ENCODE data around the gene MLLT11. TPM values are rescaled to one million over a fixed set of nuclear protein-coding genes. Genes with fewer than 3 reads are reported as not detected.
A peak's percentile ranks its signal among the peaks of the same experiment; 100 is the strongest.

The MLLT11 gene
- total RNA-seq, 2 experiments from 2014 or later = 4.2 to 4.8 TPM

- TF ChIP-seq CTCF (IDR thresholded peaks at IDR 0.05) = peak; percentile 82
- Mint-ChIP-seq H3K27ac (peak overlapping the region; percentile 3), H3K36me3 (ENCODE audit: low read depth) (peaks cover 11% of the 10 kb centered on the region), H3K27me3 (no peaks in the 10 kb centered on the region), H3K9me3 (no peaks in the 10 kb centered on the region), H3K4me3 (peak overlapping the region; percentile 31), H3K4me1 (ENCODE audit: low read depth) (peaks cover 4% of the 10 kb centered on the region)
- ChIA-PET CTCF (interaction anchor here (0.7 to 3.6 kb wide), 39 partner anchors 12 to 361 kb away, joined by 3 to 56 read pairs (median 5); partner anchors contain the start of genes BNIPL, C1orf56, CDC42SE1 and MINDY1), POLR2A (interaction anchor here (0.5 to 1.0 kb wide), 6 partner anchors 34 to 204 kb away, joined by 3 to 5 read pairs (median 3); no protein-coding TSS in a partner anchor)
- DNase-seq (peak; percentile 94), ATAC-seq (peak; percentile 99)
- intact Hi-C loops (cut with micrococcal nuclease) = loop anchor here (5.0 kb wide), 1 partner anchor 33 kb away; the partner anchor contains the start of gene CDC42SE1
These were observed 35.6 kb upstream of the MLLT11 start for GRCh38 chr1:151024540-151025146.

- ChIA-PET POLR2A (no interaction called here), CTCF (interaction anchor here (1.0 to 3.6 kb wide), 6 partner anchors 10 to 225 kb away, joined by 3 to 56 read pairs (median 4); partner anchors contain the start of genes BNIPL and C1orf56)
- ATAC-seq (no peak), DNase-seq (no peak)
- peaks cover 15% of the 10 kb centered on the region for H3K36me3 Mint-ChIP-seq (ENCODE audit: low read depth)
- H3K9me3 Mint-ChIP-seq = no peaks in the 10 kb centered on the region
- TF ChIP-seq CTCF (IDR thresholded peaks at IDR 0.05) = no peak
- H3K27me3 Mint-ChIP-seq = no peaks in the 10 kb centered on the region
- intact Hi-C loops (cut with micrococcal nuclease) = no loop called here
- no peak overlapping the region for H3K27ac Mint-ChIP-seq
- H3K4me3 Mint-ChIP-seq = no peak overlapping the region
- H3K4me1 Mint-ChIP-seq (ENCODE audit: low read depth) = peaks cover 4% of the 10 kb centered on the region
These were observed 33.7 kb upstream of the MLLT11 start for GRCh38 chr1:151026460-151026859.

GRCh38 chr1:151032164-151032563 lies 28.0 kb upstream of the MLLT11 start:
- H3K4me1 Mint-ChIP-seq (ENCODE audit: low read depth) = no peaks in the 10 kb centered on the region
- intact Hi-C loops (cut with micrococcal nuclease) = no loop called here
- TF ChIP-seq CTCF (IDR thresholded peaks at IDR 0.05) = no peak
- no peak for ATAC-seq
- H3K9me3 Mint-ChIP-seq = no peaks in the 10 kb centered on the region
- no peak overlapping the region for H3K27ac Mint-ChIP-seq
- H3K36me3 Mint-ChIP-seq (ENCODE audit: low read depth) = peaks cover 10% of the 10 kb centered on the region
- CTCF ChIA-PET = interaction anchor here (0.7 to 1.4 kb wide), 2 partner anchors 37 to 123 kb away, joined by 4 read pairs; no protein-coding TSS in a partner anchor
- no peak overlapping the region for H3K4me3 Mint-ChIP-seq
- no peak for DNase-seq
- no peaks in the 10 kb centered on the region for H3K27me3 Mint-ChIP-seq
- POLR2A ChIA-PET = no interaction called here

- Mint-ChIP-seq H3K27ac (peak overlapping the region; percentile 38), H3K36me3 (ENCODE audit: low read depth) (peaks cover 4% of the 10 kb centered on the region), H3K4me3 (no peak overlapping the region), H3K27me3 (no peaks in the 10 kb centered on the region), H3K4me1 (ENCODE audit: low read depth) (no peaks in the 10 kb centered on the region), H3K9me3 (no peaks in the 10 kb centered on the region)
- ChIA-PET POLR2A (no interaction called here), CTCF (interaction anchor here (1.1 kb wide), 1 partner anchor 9 kb away, joined by 3 read pairs; no protein-coding TSS in a partner anchor)
- no peak for ATAC-seq
- DNase-seq = no peak
- intact Hi-C loops (cut with micrococcal nuclease) = no loop called here
- no peak for TF ChIP-seq CTCF (IDR thresholded peaks at IDR 0.05)
These were observed 25.0 kb upstream of the MLLT11 start for GRCh38 chr1:151035167-151035566.

GRCh38 chr1:151036356-151036755 lies 23.8 kb upstream of the MLLT11 start, which contains the start of gene BNIPL:
Gene BNIPL, plus strand, starts transcription at chr1:151036586. Its CDS starts 140 bp downstream, at chr1:151036726.
- POLR2A ChIA-PET = interaction anchor here (0.6 to 1.5 kb wide), 2 partner anchors 8 to 151 kb away, joined by 3 to 5 read pairs; no protein-coding TSS in a partner anchor
- DNase-seq (no peak), ATAC-seq (no peak)
- Mint-ChIP-seq H3K36me3 (ENCODE audit: low read depth) (peaks cover 2% of the 10 kb centered on the region), H3K27ac (no peak within 1 kb of the TSS), H3K4me3 (no peak within 1 kb of the TSS), H3K27me3 (no peaks in the 10 kb centered on the region), H3K9me3 (no peaks in the 10 kb centered on the region), H3K4me1 (ENCODE audit: low read depth) (no peaks in the 10 kb centered on the region)
- CTCF ChIA-PET = interaction anchor here (0.6 to 3.2 kb wide), 4 partner anchors 10 to 114 kb away, joined by 3 to 15 read pairs (median 4); partner anchors contain the start of gene C1orf56
- intact Hi-C loops (cut with micrococcal nuclease) = no loop called here
- TF ChIP-seq CTCF (IDR thresholded peaks at IDR 0.05) = no peak

Data from activated CD8-positive, alpha-beta T cell treated with anti-CD3 and anti-CD28 coated beads for 36 hours (primary cell).